ENCODE measurements around the gene TBC1D9B. TPM values are rescaled to one million over a fixed set of nuclear protein-coding genes. Genes with fewer than 3 reads are reported as not detected.

TBC1D9B gene
- total RNA-seq, 1 experiment from 2014 or later, result 127 TPM

DNA sequence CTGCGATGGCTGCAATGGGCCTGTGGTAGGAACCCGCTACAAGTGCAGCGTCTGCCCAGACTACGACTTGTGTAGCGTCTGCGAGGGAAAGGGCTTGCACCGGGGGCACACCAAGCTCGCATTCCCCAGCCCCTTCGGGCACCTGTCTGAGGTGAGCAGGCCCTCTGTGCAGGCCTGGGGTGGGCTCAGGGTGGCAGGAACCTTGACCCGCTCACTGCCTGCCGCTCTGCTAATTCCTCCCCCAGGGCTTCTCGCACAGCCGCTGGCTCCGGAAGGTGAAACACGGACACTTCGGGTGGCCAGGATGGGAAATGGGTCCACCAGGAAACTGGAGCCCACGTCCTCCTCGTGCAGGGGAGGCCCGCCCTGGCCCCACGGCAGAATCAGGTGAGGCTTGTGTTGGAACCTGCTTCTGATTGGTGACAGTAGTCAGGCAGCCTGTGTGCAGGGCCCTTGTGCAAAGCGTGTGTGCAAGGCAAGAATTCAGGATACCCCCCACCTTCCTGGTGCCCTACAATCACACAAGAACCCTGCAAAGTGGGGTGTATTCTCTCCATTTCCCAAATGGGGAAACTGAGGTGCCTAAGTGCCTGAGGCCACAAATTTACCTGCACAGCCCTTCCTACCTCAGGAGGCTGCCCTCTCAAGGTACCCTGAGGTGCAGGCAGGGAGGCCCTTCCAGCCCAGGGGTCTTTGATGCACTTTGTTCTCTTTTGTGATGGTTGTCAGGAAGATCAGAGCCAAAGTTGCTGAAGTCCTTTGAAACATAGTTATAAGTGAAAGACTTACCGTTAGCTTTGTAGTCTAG, 83.6 kb downstream of the TBC1D9B start:
- Histone ChIP-seq H3K9me2 (ENCODE audit: insufficient read depth) (no peaks in the 10 kb centered on the region), H4K20me1 (ENCODE audit: insufficient read depth) (peaks cover 12% of the 10 kb centered on the region; the same call in 1 of the 2 replicates), H3K9ac (ENCODE audit: low read length) (no peak overlapping the region), H3K9me3 (ENCODE audit: control insufficient read depth in 1 of 2, insufficient read depth in 1 of 2, low read depth in 1 of 2, low read length in 2 of 2) (no peaks in the 10 kb centered on the region), H3K4me3 (replicated peaks in 1 of 2; ENCODE audit: low read depth in 1 of 2, low read length in 2 of 2) (no peak overlapping the region), H3K27ac (ENCODE audit: low read depth, low read length) (no peak overlapping the region; the same call in 1 of the 2 replicates), H3K4me1 (ENCODE audit: control insufficient read depth in 1 of 2, insufficient read depth in 2 of 2, low read length in 2 of 2) (peaks cover 19 to 36% of the 10 kb centered on the region in 2 experiments), H3K36me3 (ENCODE audit: control insufficient read depth in 1 of 2, insufficient read depth in 2 of 2, low read length in 2 of 2) (peaks cover 47 to 67% of the 10 kb centered on the region in 2 experiments; a peak in 3 of 4 replicates), H2AFZ (ENCODE audit: low read depth, low read length, poor library complexity, severe bottlenecking) (no peak overlapping the region), H3K4me2 (ENCODE audit: low read length) (no peak overlapping the region), H3K79me2 (ENCODE audit: insufficient read depth, low read length) (peaks cover 74% of the 10 kb centered on the region), H3K27me3 (ENCODE audit: insufficient read depth, low read length) (no peaks in the 10 kb centered on the region)
- ATAC-seq, result no peak
- no peak for TF ChIP-seq FOSL1 (IDR thresholded peaks at IDR 0.05; ENCODE audit: low read depth)
- TF ChIP-seq, protein P1, sequence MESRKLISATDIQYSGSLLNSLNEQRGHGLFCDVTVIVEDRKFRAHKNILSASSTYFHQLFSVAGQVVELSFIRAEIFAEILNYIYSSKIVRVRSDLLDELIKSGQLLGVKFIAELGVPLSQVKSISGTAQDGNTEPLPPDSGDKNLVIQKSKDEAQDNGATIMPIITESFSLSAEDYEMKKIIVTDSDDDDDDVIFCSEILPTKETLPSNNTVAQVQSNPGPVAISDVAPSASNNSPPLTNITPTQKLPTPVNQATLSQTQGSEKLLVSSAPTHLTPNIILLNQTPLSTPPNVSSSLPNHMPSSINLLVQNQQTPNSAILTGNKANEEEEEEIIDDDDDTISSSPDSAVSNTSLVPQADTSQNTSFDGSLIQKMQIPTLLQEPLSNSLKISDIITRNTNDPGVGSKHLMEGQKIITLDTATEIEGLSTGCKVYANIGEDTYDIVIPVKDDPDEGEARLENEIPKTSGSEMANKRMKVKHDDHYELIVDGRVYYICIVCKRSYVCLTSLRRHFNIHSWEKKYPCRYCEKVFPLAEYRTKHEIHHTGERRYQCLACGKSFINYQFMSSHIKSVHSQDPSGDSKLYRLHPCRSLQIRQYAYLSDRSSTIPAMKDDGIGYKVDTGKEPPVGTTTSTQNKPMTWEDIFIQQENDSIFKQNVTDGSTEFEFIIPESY (IDR thresholded peaks at IDR 0.05; ENCODE audit: extremely low read depth, insufficient replicate concordance, low read length), result no peak
- TF ChIP-seq, protein P2, sequence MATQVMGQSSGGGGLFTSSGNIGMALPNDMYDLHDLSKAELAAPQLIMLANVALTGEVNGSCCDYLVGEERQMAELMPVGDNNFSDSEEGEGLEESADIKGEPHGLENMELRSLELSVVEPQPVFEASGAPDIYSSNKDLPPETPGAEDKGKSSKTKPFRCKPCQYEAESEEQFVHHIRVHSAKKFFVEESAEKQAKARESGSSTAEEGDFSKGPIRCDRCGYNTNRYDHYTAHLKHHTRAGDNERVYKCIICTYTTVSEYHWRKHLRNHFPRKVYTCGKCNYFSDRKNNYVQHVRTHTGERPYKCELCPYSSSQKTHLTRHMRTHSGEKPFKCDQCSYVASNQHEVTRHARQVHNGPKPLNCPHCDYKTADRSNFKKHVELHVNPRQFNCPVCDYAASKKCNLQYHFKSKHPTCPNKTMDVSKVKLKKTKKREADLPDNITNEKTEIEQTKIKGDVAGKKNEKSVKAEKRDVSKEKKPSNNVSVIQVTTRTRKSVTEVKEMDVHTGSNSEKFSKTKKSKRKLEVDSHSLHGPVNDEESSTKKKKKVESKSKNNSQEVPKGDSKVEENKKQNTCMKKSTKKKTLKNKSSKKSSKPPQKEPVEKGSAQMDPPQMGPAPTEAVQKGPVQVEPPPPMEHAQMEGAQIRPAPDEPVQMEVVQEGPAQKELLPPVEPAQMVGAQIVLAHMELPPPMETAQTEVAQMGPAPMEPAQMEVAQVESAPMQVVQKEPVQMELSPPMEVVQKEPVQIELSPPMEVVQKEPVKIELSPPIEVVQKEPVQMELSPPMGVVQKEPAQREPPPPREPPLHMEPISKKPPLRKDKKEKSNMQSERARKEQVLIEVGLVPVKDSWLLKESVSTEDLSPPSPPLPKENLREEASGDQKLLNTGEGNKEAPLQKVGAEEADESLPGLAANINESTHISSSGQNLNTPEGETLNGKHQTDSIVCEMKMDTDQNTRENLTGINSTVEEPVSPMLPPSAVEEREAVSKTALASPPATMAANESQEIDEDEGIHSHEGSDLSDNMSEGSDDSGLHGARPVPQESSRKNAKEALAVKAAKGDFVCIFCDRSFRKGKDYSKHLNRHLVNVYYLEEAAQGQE (IDR thresholded peaks at IDR 0.05; ENCODE audit: low read depth), result no peak
- no peak for TF ChIP-seq EZH2phosphoT487 (IDR thresholded peaks at IDR 0.05; ENCODE audit: borderline replicate concordance)
- TF ChIP-seq ELF1 (IDR thresholded peaks at IDR 0.05; ENCODE audit: borderline replicate concordance, low read depth), result no peak
- TF ChIP-seq POLR2A (IDR thresholded peaks at IDR 0.05; ENCODE audit: borderline replicate concordance, extremely low read depth, insufficient read depth, insufficient read length), result no peak
- no peak for TF ChIP-seq TCF7L2 (IDR thresholded peaks at IDR 0.05; ENCODE audit: borderline replicate concordance, extremely low read depth, insufficient read depth, insufficient read length)
- ChIA-PET RAD21 (ENCODE audit: low non-redundant PET in 1 of 2, low total read pairs in 2 of 2, uncharacterized antibody in 2 of 2, unreplicated experiment in 2 of 2) (no interaction called here), POLR2A (no interaction called here), CTCF (no interaction called here)
- intact Hi-C loops (cut with micrococcal nuclease), result no loop called here
- DNase-seq (ENCODE audit: low read depth, low spot score), result no peak
- no TSS peak for BruUV-seq (replicated peaks)

Measured in HCT116 (cell line).